Neural cell (in vitro differentiated cells): Measurements from ENCODE around the gene WIPF3. TPM values are rescaled to one million over a fixed set of nuclear protein-coding genes. Genes with fewer than 3 reads are reported as not detected.

Experiments used
- H2AFZ ChIP-seq: fragments of 200-600, 300-800 bp; sonication (generic), shearing (Covaris generic); 2 replicates; pipeline ENCODE4 v1.6.0; 2014; ENCODE audit warnings: low read depth, mild to moderate bottlenecking, antibody characterized with exemption, low read length, moderate library complexity
- H3F3A ChIP-seq: fragments of 200-600 bp; shearing (Covaris generic); 2 replicates; pipeline ENCODE4 v1.6.1; 2016; ENCODE audit warnings: mild to moderate bottlenecking, moderate library complexity, mixed read lengths, antibody characterized with exemption, low read length; ENCODE audit not compliant: insufficient read depth, poor library complexity, severe bottlenecking
- H3K27ac ChIP-seq: fragments of 200-600, 300-800 bp; sonication (generic), shearing (Covaris generic); 2 replicates; pipeline ENCODE4 v1.5.1; 2014; ENCODE audit warnings: mild to moderate bottlenecking, low read length, moderate library complexity
- H3K27me3 ChIP-seq: fragments of 300-800, 200-600 bp; sonication (generic), shearing (Covaris generic); 2 replicates; pipeline ENCODE4 v1.6.0; 2014; ENCODE audit warnings: mild to moderate bottlenecking, low read depth, low read length, moderate library complexity; ENCODE audit not compliant: insufficient read depth
- H3K36me3 ChIP-seq: fragments of 300-800, 200-600 bp; sonication (generic), shearing (Covaris generic); 2 replicates; pipeline ENCODE4 v1.5.1; 2014; ENCODE audit warnings: mild to moderate bottlenecking, antibody characterized with exemption, low read length, moderate library complexity; ENCODE audit not compliant: insufficient read depth
- H3K4me2 ChIP-seq: fragments of 300-800, 200-600 bp; sonication (generic), shearing (Covaris generic); 2 replicates; pipeline ENCODE4 v1.6.0; 2014; ENCODE audit warnings: mild to moderate bottlenecking, low read length
- H3K4me3 ChIP-seq: fragments of 300-800, 200-600 bp; sonication (generic), shearing (Covaris generic); 2 replicates; pipeline ENCODE4 v1.5.1; 2014; ENCODE audit warnings: mild to moderate bottlenecking, low read length, moderate library complexity
- H3K79me2 ChIP-seq: fragments of 200-600 bp; shearing (Covaris generic); replicated peaks from 2 replicates; pipeline ENCODE4 v1.6.0; 2014; ENCODE audit warnings: mild to moderate bottlenecking, low read length, moderate library complexity; ENCODE audit not compliant: insufficient read depth
- H3K9ac ChIP-seq: fragments of 300-800, 200-600 bp; sonication (generic), shearing (Covaris generic); 2 replicates; pipeline ENCODE4 v1.6.1; 2016; ENCODE audit warnings: mild to moderate bottlenecking, low read length, mixed read lengths
- H3K9me2 ChIP-seq: fragments of 200-600 bp; shearing (Covaris generic); 2 replicates; pipeline ENCODE4 v1.6.1; 2016; ENCODE audit warnings: mild to moderate bottlenecking, low read length, mixed read lengths; ENCODE audit not compliant: insufficient read depth
- H3K9me3 ChIP-seq: fragments of 200-600, 300-800 bp; sonication (generic), shearing (Covaris generic); 2 replicates; pipeline ENCODE4 v1.6.1; 2016; ENCODE audit warnings: mild to moderate bottlenecking, mixed run types, low read length, moderate library complexity, mixed read lengths
- H4K20me1 ChIP-seq: fragments of 200-600 bp; shearing (Covaris generic); 2 replicates; pipeline ENCODE4 v1.6.1; 2016; ENCODE audit warnings: mild to moderate bottlenecking, mixed run types; ENCODE audit not compliant: insufficient read depth
- EP300 ChIP-seq: fragments of 450-650 bp; conservative IDR thresholded peaks from 2 replicates; pipeline ENCODE4 v1.6.1; 2014; ENCODE audit warnings: antibody characterized with exemption, mild to moderate bottlenecking, moderate library complexity; ENCODE audit not compliant: poor library complexity, severe bottlenecking
- EZH2 ChIP-seq: fragments of 200-600, 300-800 bp; shearing (Covaris generic), sonication (generic); IDR thresholded peaks from 2 replicates; pipeline ENCODE4 v1.6.1; 2014; ENCODE audit warnings: antibody characterized with exemption, low read length, borderline replicate concordance, mild to moderate bottlenecking; ENCODE audit not compliant: insufficient read depth, poor library complexity, severe bottlenecking
- MXI1 ChIP-seq: fragments of 450-650 bp; conservative IDR thresholded peaks from 2 replicates; pipeline ENCODE4 v1.6.1; 2014; ENCODE audit warnings: antibody characterized with exemption, mild to moderate bottlenecking; ENCODE audit not compliant: poor library complexity, severe bottlenecking
- POLR2AphosphoS5 ChIP-seq: IDR thresholded peaks from 2 replicates; pipeline ENCODE4 v1.6.1; 2012
- RAD21 ChIP-seq: fragments of 450-650 bp; conservative IDR thresholded peaks from 2 replicates; pipeline ENCODE4 v1.6.1; 2014; ENCODE audit warnings: antibody characterized with exemption, mild to moderate bottlenecking, moderate library complexity
- SMC3 ChIP-seq: fragments of 450-650 bp; conservative IDR thresholded peaks from 2 replicates; pipeline ENCODE4 v1.6.1; 2014; ENCODE audit warnings: antibody characterized with exemption, mild to moderate bottlenecking, moderate library complexity; ENCODE audit not compliant: poor library complexity
- TAF1 ChIP-seq: IDR thresholded peaks from 2 replicates; pipeline ENCODE4 v1.6.1; 2012; ENCODE audit warnings: low read depth
- polyA plus RNA-seq: library from polyadenylated mRNA; depleted of rRNA; stranded (reverse); fragments of >200 nt; gene quantifications from 2 replicates; pipeline ENCODE4 v1.2.3, GENCODE V29; 2014
- TF ChIP-seq, protein P1 (sequence below): fragments of 450-650 bp; IDR thresholded peaks from 2 replicates; pipeline ENCODE4 v1.5.1; 2014; ENCODE audit warnings: antibody characterized with exemption, mild to moderate bottlenecking, moderate library complexity; ENCODE audit not compliant: poor library complexity, severe bottlenecking
- TF ChIP-seq, protein P2 (sequence below): IDR thresholded peaks from 2 replicates; pipeline ENCODE4 v1.6.1; 2012; ENCODE audit warnings: borderline replicate concordance

Gene WIPF3
- polyA plus RNA-seq, 1 donor from 2014 or later: 3.8 TPM

DNA sequence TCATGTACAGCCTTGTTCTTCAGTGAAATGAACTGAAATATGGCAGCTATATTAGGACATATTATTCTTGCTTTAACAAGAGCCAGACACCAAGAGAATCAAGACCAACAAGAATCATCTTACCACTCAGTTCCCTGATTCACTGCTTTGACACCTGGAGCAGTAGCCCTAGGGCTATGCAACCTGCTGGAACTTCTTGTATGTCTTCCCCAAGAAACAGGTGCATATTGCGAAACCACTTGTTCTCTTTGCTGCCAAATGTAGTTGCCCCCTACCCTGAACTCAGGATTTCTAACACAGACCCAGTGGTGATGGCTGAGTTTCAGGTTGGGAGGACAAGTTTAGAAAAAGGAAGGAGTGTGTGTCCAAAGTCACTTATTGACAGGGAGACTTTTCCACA, 46.1 kb downstream of the WIPF3 start:
- Histone ChIP-seq H3K4me3 (no peak overlapping the region), H4K20me1 (no peaks in the 10 kb centered on the region), H3F3A (no peaks in the 10 kb centered on the region), H3K79me2 (no peaks in the 10 kb centered on the region), H2AFZ (no peak overlapping the region), H3K27ac (no peak overlapping the region), H3K9me2 (no peaks in the 10 kb centered on the region), H3K36me3 (no peaks in the 10 kb centered on the region), H3K9ac (no peak overlapping the region), H3K27me3 (no peaks in the 10 kb centered on the region), H3K4me2 (no peak overlapping the region), H3K9me3 (no peaks in the 10 kb centered on the region)
- TF ChIP-seq, protein P1, sequence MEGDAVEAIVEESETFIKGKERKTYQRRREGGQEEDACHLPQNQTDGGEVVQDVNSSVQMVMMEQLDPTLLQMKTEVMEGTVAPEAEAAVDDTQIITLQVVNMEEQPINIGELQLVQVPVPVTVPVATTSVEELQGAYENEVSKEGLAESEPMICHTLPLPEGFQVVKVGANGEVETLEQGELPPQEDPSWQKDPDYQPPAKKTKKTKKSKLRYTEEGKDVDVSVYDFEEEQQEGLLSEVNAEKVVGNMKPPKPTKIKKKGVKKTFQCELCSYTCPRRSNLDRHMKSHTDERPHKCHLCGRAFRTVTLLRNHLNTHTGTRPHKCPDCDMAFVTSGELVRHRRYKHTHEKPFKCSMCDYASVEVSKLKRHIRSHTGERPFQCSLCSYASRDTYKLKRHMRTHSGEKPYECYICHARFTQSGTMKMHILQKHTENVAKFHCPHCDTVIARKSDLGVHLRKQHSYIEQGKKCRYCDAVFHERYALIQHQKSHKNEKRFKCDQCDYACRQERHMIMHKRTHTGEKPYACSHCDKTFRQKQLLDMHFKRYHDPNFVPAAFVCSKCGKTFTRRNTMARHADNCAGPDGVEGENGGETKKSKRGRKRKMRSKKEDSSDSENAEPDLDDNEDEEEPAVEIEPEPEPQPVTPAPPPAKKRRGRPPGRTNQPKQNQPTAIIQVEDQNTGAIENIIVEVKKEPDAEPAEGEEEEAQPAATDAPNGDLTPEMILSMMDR: no peak
- TF ChIP-seq POLR2AphosphoS5 (no peak), TAF1 (no peak), EZH2 (no peak), EP300 (no peak), MXI1 (no peak), RAD21 (no peak), SMC3 (no peak)
- TF ChIP-seq, protein P2, sequence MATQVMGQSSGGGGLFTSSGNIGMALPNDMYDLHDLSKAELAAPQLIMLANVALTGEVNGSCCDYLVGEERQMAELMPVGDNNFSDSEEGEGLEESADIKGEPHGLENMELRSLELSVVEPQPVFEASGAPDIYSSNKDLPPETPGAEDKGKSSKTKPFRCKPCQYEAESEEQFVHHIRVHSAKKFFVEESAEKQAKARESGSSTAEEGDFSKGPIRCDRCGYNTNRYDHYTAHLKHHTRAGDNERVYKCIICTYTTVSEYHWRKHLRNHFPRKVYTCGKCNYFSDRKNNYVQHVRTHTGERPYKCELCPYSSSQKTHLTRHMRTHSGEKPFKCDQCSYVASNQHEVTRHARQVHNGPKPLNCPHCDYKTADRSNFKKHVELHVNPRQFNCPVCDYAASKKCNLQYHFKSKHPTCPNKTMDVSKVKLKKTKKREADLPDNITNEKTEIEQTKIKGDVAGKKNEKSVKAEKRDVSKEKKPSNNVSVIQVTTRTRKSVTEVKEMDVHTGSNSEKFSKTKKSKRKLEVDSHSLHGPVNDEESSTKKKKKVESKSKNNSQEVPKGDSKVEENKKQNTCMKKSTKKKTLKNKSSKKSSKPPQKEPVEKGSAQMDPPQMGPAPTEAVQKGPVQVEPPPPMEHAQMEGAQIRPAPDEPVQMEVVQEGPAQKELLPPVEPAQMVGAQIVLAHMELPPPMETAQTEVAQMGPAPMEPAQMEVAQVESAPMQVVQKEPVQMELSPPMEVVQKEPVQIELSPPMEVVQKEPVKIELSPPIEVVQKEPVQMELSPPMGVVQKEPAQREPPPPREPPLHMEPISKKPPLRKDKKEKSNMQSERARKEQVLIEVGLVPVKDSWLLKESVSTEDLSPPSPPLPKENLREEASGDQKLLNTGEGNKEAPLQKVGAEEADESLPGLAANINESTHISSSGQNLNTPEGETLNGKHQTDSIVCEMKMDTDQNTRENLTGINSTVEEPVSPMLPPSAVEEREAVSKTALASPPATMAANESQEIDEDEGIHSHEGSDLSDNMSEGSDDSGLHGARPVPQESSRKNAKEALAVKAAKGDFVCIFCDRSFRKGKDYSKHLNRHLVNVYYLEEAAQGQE: no peak

DNA sequence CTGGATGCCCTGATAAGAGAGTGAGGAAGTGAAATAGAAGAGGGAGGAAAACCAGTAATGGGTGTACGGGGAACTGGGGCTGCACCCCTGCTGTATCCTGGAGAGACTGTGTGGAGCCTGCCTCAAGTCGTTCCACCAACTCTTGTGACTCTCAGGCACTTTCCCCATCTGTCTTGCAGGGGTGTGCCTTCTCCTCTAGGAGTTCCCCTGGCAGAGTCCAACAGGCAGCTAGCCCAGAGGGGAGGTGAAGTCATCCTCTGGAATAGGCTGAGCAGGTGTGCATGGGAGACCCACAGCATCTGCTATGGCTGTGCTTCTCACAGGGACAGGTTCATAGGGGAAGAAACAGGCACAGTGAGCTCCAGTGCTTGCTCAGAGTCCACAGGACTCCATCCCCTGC, 46.8 kb downstream of the WIPF3 start:
- no peak overlapping the region for H3K27ac ChIP-seq

More for the DNA sequence above, 46.8 kb downstream of the WIPF3 start:
- Histone ChIP-seq H3K79me2 (no peaks in the 10 kb centered on the region), H3K4me3 (no peak overlapping the region), H3K9me2 (no peaks in the 10 kb centered on the region), H3K4me2 (no peak overlapping the region), H3K36me3 (no peaks in the 10 kb centered on the region), H3F3A (no peaks in the 10 kb centered on the region), H3K9me3 (no peaks in the 10 kb centered on the region), H3K9ac (no peak overlapping the region), H4K20me1 (no peaks in the 10 kb centered on the region), H2AFZ (no peak overlapping the region), H3K27me3 (no peaks in the 10 kb centered on the region)
- TF ChIP-seq EZH2: no peak
- TF ChIP-seq TAF1: no peak
- no peak for TF ChIP-seq SMC3
- TF ChIP-seq RAD21: no peak
- TF ChIP-seq POLR2AphosphoS5: no peak
- TF ChIP-seq, protein P2: no peak
- no peak for TF ChIP-seq MXI1
- no peak for TF ChIP-seq EP300
- TF ChIP-seq, protein P1: no peak
